Measurements from ENCODE around the gene IGF2. TPM values are rescaled to one million over a fixed set of nuclear protein-coding genes. Genes with fewer than 3 reads are reported as not detected.

Gene IGF2
- polyA plus RNA-seq, 1 donor (not counting 4 experiments of a cell fraction or from before 2014, with no cell fraction given) = not detected

GRCh38 chr11:2177076-2177475 is 37.9 kb upstream of the IGF2 start:
- Histone ChIP-seq H3K4me1 (ENCODE audit: control insufficient read depth, extremely low read depth, insufficient read depth, low read length) (peaks cover 68% of the 10 kb centered on the region), H3K4me3 (ENCODE audit: control insufficient read depth in 2 of 3, extremely low read depth in 1 of 3, insufficient read depth in 2 of 3, low read depth in 1 of 3, low read length in 3 of 3) (peak overlapping the region in 1 of 3 experiments; percentile 6)

GRCh38 chr11:2176389-2176900 is 37.3 kb upstream of the IGF2 start:
- no peak overlapping the region for H3K4me2 ChIP-seq (ENCODE audit: control insufficient read depth, extremely low read depth, insufficient read depth, low read depth, low read length)

More at GRCh38 chr11:2177076-2177475, 37.9 kb upstream of the IGF2 start:
- Histone ChIP-seq H3K9ac (ENCODE audit: control insufficient read depth, extremely low read depth, insufficient read depth, low read length) (no peak overlapping the region), H3K4me2 (ENCODE audit: control insufficient read depth, extremely low read depth, insufficient read depth, low read depth, low read length) (peak overlapping the region; percentile 8), H3K9me1 (ENCODE audit: control insufficient read depth, extremely low read depth, insufficient read depth, low read length) (no peaks in the 10 kb centered on the region), H3K27me3 (ENCODE audit: control insufficient read depth, extremely low read depth, insufficient read depth, low read length) (no peaks in the 10 kb centered on the region), H3K9me3 (ENCODE audit: control insufficient read depth, low read depth, low read length) (no peaks in the 10 kb centered on the region), H4K20me1 (ENCODE audit: control insufficient read depth, extremely low read depth, insufficient read depth, low read length) (no peaks in the 10 kb centered on the region), H2AFZ (ENCODE audit: control insufficient read depth, low read length) (no peak overlapping the region), H3K79me2 (ENCODE audit: control insufficient read depth, insufficient read depth, low read length) (peaks cover 4% of the 10 kb centered on the region), H3K27ac (ENCODE audit: control insufficient read depth, insufficient read depth, low read length) (peak overlapping the region; percentile 31), H3K36me3 (ENCODE audit: control insufficient read depth in 2 of 2, extremely low read depth in 1 of 2, insufficient read depth in 2 of 2, low read length in 2 of 2) (no peaks in the 10 kb centered on the region)
- dilution Hi-C loops (cut with MboI; ENCODE audit: extremely low pct_ligation_motif_present, low sequenced_read_pairs) = no loop called here
- no peak for TF ChIP-seq CTCF (optimal IDR thresholded peaks at IDR 0.05 in 1 of 3, IDR thresholded peaks at IDR 0.05 in 1 of 3, conservative IDR thresholded peaks at IDR 0.05 in 1 of 3; ENCODE audit: extremely low read depth in 1 of 3, insufficient read depth in 2 of 3, low read length in 3 of 3)
- TF ChIP-seq EZH2 (IDR thresholded peaks at IDR 0.05; ENCODE audit: low read length) = no peak
- no peak for DNase-seq (ENCODE audit: low read depth, low spot score)
- FAIRE-seq = no peak

More at GRCh38 chr11:2176389-2176900, 37.3 kb upstream of the IGF2 start:
- Histone ChIP-seq H2AFZ (ENCODE audit: control insufficient read depth, low read length) (no peak overlapping the region), H3K4me1 (ENCODE audit: control insufficient read depth, extremely low read depth, insufficient read depth, low read length) (peaks cover 63% of the 10 kb centered on the region), H3K9ac (ENCODE audit: control insufficient read depth, extremely low read depth, insufficient read depth, low read length) (no peak overlapping the region), H3K27me3 (ENCODE audit: control insufficient read depth, extremely low read depth, insufficient read depth, low read length) (no peaks in the 10 kb centered on the region), H3K4me3 (ENCODE audit: control insufficient read depth in 2 of 3, extremely low read depth in 1 of 3, insufficient read depth in 2 of 3, low read depth in 1 of 3, low read length in 3 of 3) (no peak overlapping the region), H3K9me3 (ENCODE audit: control insufficient read depth, low read depth, low read length) (no peaks in the 10 kb centered on the region), H4K20me1 (ENCODE audit: control insufficient read depth, extremely low read depth, insufficient read depth, low read length) (no peaks in the 10 kb centered on the region), H3K27ac (ENCODE audit: control insufficient read depth, insufficient read depth, low read length) (peak overlapping the region; percentile 58), H3K36me3 (ENCODE audit: control insufficient read depth in 2 of 2, extremely low read depth in 1 of 2, insufficient read depth in 2 of 2, low read length in 2 of 2) (no peaks in the 10 kb centered on the region), H3K9me1 (ENCODE audit: control insufficient read depth, extremely low read depth, insufficient read depth, low read length) (no peaks in the 10 kb centered on the region), H3K79me2 (ENCODE audit: control insufficient read depth, insufficient read depth, low read length) (peaks cover 4% of the 10 kb centered on the region)
- dilution Hi-C loops (cut with MboI; ENCODE audit: extremely low pct_ligation_motif_present, low sequenced_read_pairs) = no loop called here
- FAIRE-seq (peak; percentile 83), DNase-seq (ENCODE audit: low read depth, low spot score) (no peak)
- TF ChIP-seq CTCF (optimal IDR thresholded peaks at IDR 0.05 in 1 of 3, IDR thresholded peaks at IDR 0.05 in 1 of 3, conservative IDR thresholded peaks at IDR 0.05 in 1 of 3; ENCODE audit: extremely low read depth in 1 of 3, insufficient read depth in 2 of 3, low read length in 3 of 3) = no peak
- TF ChIP-seq EZH2 (IDR thresholded peaks at IDR 0.05; ENCODE audit: low read length) = no peak
